ENCODE results near the gene ESR1. TPM values are rescaled to one million over a fixed set of nuclear protein-coding genes. Genes with fewer than 3 reads are reported as not detected.

ESR1 gene
- total RNA-seq, 1 experiment from 2014 or later = 0.98 TPM

DNA sequence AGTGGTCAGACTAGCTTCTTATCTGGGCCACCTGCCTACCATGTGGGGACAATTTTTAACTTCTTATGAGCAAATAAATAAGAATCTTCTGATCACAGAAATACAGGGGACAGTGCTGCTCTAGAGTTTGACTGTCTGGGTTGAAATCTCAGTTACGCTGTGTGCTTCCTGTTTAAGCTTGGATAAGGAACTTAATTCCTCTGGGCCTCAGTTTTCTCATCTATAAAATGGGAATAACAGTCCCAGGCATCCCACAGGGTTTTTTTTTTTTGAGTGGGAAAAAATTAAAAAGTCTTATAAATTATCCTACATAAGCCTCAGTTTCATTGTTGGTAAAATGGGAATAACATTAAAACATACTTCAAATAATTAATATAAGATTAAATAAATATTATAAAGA lies 340.9 kb downstream of the ESR1 start:
- ATAC-seq (no peak), DNase-seq (ENCODE audit: low spot score) (no peak)
- TF ChIP-seq NR1H2 (CRISPR knock-in tag; IDR thresholded peaks at IDR 0.05) (no peak), CREM (CRISPR knock-in tag; IDR thresholded peaks at IDR 0.05) (no peak), JUN (CRISPR knock-in tag; IDR thresholded peaks at IDR 0.05) (no peak), ELF4 (CRISPR knock-in tag; IDR thresholded peaks at IDR 0.05; ENCODE audit: low read depth) (no peak), NR3C1 (CRISPR knock-in tag; conservative IDR thresholded peaks at IDR 0.05; ENCODE audit: low read depth) (no peak)
- TF ChIP-seq, protein P1, sequence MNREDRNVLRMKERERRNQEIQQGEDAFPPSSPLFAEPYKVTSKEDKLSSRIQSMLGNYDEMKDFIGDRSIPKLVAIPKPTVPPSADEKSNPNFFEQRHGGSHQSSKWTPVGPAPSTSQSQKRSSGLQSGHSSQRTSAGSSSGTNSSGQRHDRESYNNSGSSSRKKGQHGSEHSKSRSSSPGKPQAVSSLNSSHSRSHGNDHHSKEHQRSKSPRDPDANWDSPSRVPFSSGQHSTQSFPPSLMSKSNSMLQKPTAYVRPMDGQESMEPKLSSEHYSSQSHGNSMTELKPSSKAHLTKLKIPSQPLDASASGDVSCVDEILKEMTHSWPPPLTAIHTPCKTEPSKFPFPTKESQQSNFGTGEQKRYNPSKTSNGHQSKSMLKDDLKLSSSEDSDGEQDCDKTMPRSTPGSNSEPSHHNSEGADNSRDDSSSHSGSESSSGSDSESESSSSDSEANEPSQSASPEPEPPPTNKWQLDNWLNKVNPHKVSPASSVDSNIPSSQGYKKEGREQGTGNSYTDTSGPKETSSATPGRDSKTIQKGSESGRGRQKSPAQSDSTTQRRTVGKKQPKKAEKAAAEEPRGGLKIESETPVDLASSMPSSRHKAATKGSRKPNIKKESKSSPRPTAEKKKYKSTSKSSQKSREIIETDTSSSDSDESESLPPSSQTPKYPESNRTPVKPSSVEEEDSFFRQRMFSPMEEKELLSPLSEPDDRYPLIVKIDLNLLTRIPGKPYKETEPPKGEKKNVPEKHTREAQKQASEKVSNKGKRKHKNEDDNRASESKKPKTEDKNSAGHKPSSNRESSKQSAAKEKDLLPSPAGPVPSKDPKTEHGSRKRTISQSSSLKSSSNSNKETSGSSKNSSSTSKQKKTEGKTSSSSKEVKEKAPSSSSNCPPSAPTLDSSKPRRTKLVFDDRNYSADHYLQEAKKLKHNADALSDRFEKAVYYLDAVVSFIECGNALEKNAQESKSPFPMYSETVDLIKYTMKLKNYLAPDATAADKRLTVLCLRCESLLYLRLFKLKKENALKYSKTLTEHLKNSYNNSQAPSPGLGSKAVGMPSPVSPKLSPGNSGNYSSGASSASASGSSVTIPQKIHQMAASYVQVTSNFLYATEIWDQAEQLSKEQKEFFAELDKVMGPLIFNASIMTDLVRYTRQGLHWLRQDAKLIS (CRISPR knock-in tag; IDR thresholded peaks at IDR 0.05; ENCODE audit: borderline replicate concordance) = no peak
- TF ChIP-seq, protein P2, sequence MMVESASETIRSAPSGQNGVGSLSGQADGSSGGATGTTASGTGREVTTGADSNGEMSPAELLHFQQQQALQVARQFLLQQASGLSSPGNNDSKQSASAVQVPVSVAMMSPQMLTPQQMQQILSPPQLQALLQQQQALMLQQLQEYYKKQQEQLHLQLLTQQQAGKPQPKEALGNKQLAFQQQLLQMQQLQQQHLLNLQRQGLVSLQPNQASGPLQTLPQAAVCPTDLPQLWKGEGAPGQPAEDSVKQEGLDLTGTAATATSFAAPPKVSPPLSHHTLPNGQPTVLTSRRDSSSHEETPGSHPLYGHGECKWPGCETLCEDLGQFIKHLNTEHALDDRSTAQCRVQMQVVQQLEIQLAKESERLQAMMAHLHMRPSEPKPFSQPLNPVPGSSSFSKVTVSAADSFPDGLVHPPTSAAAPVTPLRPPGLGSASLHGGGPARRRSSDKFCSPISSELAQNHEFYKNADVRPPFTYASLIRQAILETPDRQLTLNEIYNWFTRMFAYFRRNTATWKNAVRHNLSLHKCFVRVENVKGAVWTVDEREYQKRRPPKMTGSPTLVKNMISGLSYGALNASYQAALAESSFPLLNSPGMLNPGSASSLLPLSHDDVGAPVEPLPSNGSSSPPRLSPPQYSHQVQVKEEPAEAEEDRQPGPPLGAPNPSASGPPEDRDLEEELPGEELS (CRISPR knock-in tag; IDR thresholded peaks at IDR 0.05) = no peak
- TF ChIP-seq, protein P3, sequence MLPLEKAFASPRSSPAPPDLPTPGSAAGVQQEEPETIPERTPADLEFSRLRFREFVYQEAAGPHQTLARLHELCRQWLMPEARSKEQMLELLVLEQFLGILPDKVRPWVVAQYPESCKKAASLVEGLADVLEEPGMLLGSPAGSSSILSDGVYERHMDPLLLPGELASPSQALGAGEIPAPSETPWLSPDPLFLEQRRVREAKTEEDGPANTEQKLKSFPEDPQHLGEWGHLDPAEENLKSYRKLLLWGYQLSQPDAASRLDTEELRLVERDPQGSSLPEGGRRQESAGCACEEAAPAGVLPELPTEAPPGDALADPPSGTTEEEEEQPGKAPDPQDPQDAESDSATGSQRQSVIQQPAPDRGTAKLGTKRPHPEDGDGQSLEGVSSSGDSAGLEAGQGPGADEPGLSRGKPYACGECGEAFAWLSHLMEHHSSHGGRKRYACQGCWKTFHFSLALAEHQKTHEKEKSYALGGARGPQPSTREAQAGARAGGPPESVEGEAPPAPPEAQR (CRISPR knock-in tag; IDR thresholded peaks at IDR 0.05) = no peak
- TF ChIP-seq, protein P4, sequence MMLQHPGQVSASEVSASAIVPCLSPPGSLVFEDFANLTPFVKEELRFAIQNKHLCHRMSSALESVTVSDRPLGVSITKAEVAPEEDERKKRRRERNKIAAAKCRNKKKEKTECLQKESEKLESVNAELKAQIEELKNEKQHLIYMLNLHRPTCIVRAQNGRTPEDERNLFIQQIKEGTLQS (CRISPR knock-in tag; conservative IDR thresholded peaks at IDR 0.05) = no peak
- TF ChIP-seq, protein P5, sequence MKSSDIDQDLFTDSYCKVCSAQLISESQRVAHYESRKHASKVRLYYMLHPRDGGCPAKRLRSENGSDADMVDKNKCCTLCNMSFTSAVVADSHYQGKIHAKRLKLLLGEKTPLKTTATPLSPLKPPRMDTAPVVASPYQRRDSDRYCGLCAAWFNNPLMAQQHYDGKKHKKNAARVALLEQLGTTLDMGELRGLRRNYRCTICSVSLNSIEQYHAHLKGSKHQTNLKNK (CRISPR knock-in tag; IDR thresholded peaks at IDR 0.05) = no peak
- no peak overlapping the region for H3K4me3 Mint-ChIP-seq
- no peaks in the 10 kb centered on the region for H3K9me3 Mint-ChIP-seq
- POLR2A ChIA-PET = no interaction called here
- CTCF ChIA-PET = interaction anchor here (1.1 to 1.2 kb wide), 2 partner anchors 24 to 500 kb away, joined by 3 to 8 read pairs; no protein-coding TSS in a partner anchor
- H3K27me3 Mint-ChIP-seq (ENCODE audit: low read depth) = no peaks in the 10 kb centered on the region
- peaks cover 12% of the 10 kb centered on the region for H3K4me1 Mint-ChIP-seq
- H3K27ac Mint-ChIP-seq = no peak overlapping the region
- H3K36me3 Mint-ChIP-seq = no peaks in the 10 kb centered on the region

DNA sequence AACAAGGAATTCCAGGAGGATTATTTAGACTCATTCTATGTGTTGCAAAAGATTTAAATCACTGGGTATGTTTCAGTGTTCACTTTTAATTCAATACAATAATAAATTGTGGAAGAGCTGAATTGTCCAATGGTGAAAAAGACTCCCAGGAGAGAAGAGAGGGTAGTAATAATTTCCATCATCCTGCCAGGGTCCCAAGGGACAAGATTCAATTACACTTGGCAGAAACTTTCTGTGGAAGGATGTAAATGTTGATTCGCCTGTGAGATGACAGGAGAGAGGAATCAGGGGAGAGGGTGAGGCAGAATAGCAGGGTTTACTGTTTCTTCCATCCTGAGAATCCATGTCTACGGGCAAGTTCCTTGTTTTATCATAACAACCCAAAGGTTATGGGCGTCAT lies 342.7 kb downstream of the ESR1 start:
- no peak overlapping the region for H3K4me3 Mint-ChIP-seq
- H3K27me3 Mint-ChIP-seq (ENCODE audit: low read depth) = no peaks in the 10 kb centered on the region
- ATAC-seq (no peak), DNase-seq (ENCODE audit: low spot score) (no peak)
- no peaks in the 10 kb centered on the region for H3K9me3 Mint-ChIP-seq
- ChIA-PET CTCF (no interaction called here), POLR2A (no interaction called here)
- H3K36me3 Mint-ChIP-seq = no peaks in the 10 kb centered on the region
- no peak overlapping the region for H3K27ac Mint-ChIP-seq
- H3K4me1 Mint-ChIP-seq = peaks cover 12% of the 10 kb centered on the region
- no peak for TF ChIP-seq MYBL2 (CRISPR knock-in tag; IDR thresholded peaks at IDR 0.05)
- TF ChIP-seq KAT7 (CRISPR knock-in tag; IDR thresholded peaks at IDR 0.05; ENCODE audit: borderline replicate concordance) = no peak
- TF ChIP-seq SP1 (CRISPR knock-in tag; conservative IDR thresholded peaks at IDR 0.05) = no peak
- no peak for TF ChIP-seq PRRX2 (CRISPR knock-in tag; IDR thresholded peaks at IDR 0.05)
- TF ChIP-seq, protein P6, sequence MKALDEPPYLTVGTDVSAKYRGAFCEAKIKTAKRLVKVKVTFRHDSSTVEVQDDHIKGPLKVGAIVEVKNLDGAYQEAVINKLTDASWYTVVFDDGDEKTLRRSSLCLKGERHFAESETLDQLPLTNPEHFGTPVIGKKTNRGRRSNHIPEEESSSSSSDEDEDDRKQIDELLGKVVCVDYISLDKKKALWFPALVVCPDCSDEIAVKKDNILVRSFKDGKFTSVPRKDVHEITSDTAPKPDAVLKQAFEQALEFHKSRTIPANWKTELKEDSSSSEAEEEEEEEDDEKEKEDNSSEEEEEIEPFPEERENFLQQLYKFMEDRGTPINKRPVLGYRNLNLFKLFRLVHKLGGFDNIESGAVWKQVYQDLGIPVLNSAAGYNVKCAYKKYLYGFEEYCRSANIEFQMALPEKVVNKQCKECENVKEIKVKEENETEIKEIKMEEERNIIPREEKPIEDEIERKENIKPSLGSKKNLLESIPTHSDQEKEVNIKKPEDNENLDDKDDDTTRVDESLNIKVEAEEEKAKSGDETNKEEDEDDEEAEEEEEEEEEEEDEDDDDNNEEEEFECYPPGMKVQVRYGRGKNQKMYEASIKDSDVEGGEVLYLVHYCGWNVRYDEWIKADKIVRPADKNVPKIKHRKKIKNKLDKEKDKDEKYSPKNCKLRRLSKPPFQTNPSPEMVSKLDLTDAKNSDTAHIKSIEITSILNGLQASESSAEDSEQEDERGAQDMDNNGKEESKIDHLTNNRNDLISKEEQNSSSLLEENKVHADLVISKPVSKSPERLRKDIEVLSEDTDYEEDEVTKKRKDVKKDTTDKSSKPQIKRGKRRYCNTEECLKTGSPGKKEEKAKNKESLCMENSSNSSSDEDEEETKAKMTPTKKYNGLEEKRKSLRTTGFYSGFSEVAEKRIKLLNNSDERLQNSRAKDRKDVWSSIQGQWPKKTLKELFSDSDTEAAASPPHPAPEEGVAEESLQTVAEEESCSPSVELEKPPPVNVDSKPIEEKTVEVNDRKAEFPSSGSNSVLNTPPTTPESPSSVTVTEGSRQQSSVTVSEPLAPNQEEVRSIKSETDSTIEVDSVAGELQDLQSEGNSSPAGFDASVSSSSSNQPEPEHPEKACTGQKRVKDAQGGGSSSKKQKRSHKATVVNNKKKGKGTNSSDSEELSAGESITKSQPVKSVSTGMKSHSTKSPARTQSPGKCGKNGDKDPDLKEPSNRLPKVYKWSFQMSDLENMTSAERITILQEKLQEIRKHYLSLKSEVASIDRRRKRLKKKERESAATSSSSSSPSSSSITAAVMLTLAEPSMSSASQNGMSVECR (CRISPR knock-in tag; IDR thresholded peaks at IDR 0.05; ENCODE audit: borderline replicate concordance) = no peak
- TF ChIP-seq GABPB1 (CRISPR knock-in tag; IDR thresholded peaks at IDR 0.05) = no peak
- TF ChIP-seq, protein P7, sequence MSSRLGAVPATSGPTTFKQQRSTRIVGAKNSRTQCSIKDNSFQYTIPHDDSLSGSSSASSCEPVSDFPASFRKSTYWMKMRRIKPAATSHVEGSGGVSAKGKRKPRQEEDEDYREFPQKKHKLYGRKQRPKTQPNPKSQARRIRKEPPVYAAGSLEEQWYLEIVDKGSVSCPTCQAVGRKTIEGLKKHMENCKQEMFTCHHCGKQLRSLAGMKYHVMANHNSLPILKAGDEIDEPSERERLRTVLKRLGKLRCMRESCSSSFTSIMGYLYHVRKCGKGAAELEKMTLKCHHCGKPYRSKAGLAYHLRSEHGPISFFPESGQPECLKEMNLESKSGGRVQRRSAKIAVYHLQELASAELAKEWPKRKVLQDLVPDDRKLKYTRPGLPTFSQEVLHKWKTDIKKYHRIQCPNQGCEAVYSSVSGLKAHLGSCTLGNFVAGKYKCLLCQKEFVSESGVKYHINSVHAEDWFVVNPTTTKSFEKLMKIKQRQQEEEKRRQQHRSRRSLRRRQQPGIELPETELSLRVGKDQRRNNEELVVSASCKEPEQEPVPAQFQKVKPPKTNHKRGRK (CRISPR knock-in tag; IDR thresholded peaks at IDR 0.05; ENCODE audit: borderline replicate concordance) = no peak
- TF ChIP-seq, protein P8, sequence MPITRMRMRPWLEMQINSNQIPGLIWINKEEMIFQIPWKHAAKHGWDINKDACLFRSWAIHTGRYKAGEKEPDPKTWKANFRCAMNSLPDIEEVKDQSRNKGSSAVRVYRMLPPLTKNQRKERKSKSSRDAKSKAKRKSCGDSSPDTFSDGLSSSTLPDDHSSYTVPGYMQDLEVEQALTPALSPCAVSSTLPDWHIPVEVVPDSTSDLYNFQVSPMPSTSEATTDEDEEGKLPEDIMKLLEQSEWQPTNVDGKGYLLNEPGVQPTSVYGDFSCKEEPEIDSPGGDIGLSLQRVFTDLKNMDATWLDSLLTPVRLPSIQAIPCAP (CRISPR knock-in tag; IDR thresholded peaks at IDR 0.05) = no peak
- TF ChIP-seq, protein P9, sequence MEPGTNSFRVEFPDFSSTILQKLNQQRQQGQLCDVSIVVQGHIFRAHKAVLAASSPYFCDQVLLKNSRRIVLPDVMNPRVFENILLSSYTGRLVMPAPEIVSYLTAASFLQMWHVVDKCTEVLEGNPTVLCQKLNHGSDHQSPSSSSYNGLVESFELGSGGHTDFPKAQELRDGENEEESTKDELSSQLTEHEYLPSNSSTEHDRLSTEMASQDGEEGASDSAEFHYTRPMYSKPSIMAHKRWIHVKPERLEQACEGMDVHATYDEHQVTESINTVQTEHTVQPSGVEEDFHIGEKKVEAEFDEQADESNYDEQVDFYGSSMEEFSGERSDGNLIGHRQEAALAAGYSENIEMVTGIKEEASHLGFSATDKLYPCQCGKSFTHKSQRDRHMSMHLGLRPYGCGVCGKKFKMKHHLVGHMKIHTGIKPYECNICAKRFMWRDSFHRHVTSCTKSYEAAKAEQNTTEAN (CRISPR knock-in tag; IDR thresholded peaks at IDR 0.05) = no peak
